Loucy (cell line): ENCODE data around the gene DROSHA.

ENCODE experiments used
- CTCF ChIP-seq: fragments of 200-600 bp; sonication (generic); conservative IDR thresholded peaks from 2 replicates; pipeline ENCODE4 v1.5.1; 2014; ENCODE audit warnings: mild to moderate bottlenecking, antibody characterized with exemption, low read length
- EZH2phosphoT487 ChIP-seq: fragments of 200-600 bp; IDR thresholded peaks from 2 replicates; pipeline ENCODE4 v1.6.1; 2018; ENCODE audit warnings: antibody characterized with exemption, mild to moderate bottlenecking, moderate library complexity, borderline replicate concordance

GRCh38 chr5:31471916-31472315 is 60.0 kb downstream of the DROSHA start:
- no peak for TF ChIP-seq CTCF
- no peak for TF ChIP-seq EZH2phosphoT487
